Neuronal stem cell (in vitro differentiated cells): Measurements from ENCODE around the gene SERPINH1.

Source experiments
- DNase-seq: peaks from one replicate; pipeline ENCODE4 v3.0.0-alpha.2; 2013; ENCODE audit warnings: low spot score
- H2AFZ ChIP-seq: one replicate; pipeline ENCODE4 v1.6.1; 2013; ENCODE audit warnings: mild to moderate bottlenecking, low read length, inconsistent platforms
- H2AK5ac ChIP-seq: 2 replicates; pipeline ENCODE4 v1.6.1; 2013; ENCODE audit warnings: low read depth, mild to moderate bottlenecking, inconsistent platforms, low read length, moderate library complexity, mixed read lengths
- H2BK120ac ChIP-seq: 2 replicates; pipeline ENCODE4 v1.6.1; 2013; ENCODE audit warnings: low read depth, mild to moderate bottlenecking, inconsistent platforms, low read length, moderate library complexity, mixed read lengths
- H2BK12ac ChIP-seq: one replicate; pipeline ENCODE4 v1.6.1; 2013; ENCODE audit warnings: low read length, inconsistent platforms
- H2BK15ac ChIP-seq: 2 replicates; pipeline ENCODE4 v1.6.1; 2013; ENCODE audit warnings: mild to moderate bottlenecking, low read length, inconsistent platforms, mixed read lengths
- H2BK5ac ChIP-seq: one replicate; pipeline ENCODE4 v1.6.1; 2013; ENCODE audit warnings: inconsistent platforms, mild to moderate bottlenecking, low read length, moderate library complexity
- H3K14ac ChIP-seq: one replicate; pipeline ENCODE4 v1.6.1; 2013; ENCODE audit warnings: low read length, inconsistent platforms
- H3K18ac ChIP-seq: 2 replicates; pipeline ENCODE4 v1.6.1; 2013; ENCODE audit warnings: low read length, inconsistent platforms
- H3K23ac ChIP-seq: 2 replicates; pipeline ENCODE4 v1.6.1; 2013; ENCODE audit warnings: low read depth, mild to moderate bottlenecking, mixed read lengths, low read length, inconsistent platforms; ENCODE audit not compliant: poor library complexity
- H3K27ac ChIP-seq: replicated peaks from 3 replicates; pipeline ENCODE4 v1.5.1; 2013; ENCODE audit warnings: low read length, inconsistent platforms
- H3K27me3 ChIP-seq, 3 experiments: 2 replicates each; pipeline ENCODE4 v1.6.1; 2013; ENCODE audit warnings: low read length in 3 of 3, mild to moderate bottlenecking in 2 of 3, inconsistent platforms in 1 of 3, low read depth in 1 of 3, mixed read lengths in 1 of 3, moderate library complexity in 1 of 3; ENCODE audit not compliant: control insufficient read depth in 3 of 3, insufficient read depth in 3 of 3
- H3K36me3 ChIP-seq, 2 donors: replicated peaks in 1 of 2; 2 replicates each; pipeline ENCODE4 v1.6.1; 2013; ENCODE audit warnings: low read length in 2 of 2; ENCODE audit not compliant: control insufficient read depth in 2 of 2, insufficient read depth in 2 of 2
- H3K4ac ChIP-seq: 2 replicates; pipeline ENCODE4 v1.6.1; 2013; ENCODE audit warnings: inconsistent platforms, mild to moderate bottlenecking, low read length, moderate library complexity
- H3K4me1 ChIP-seq, 2 donors: 1 replicate in 1 of 2; 2 replicates in 1 of 2; pipeline ENCODE4 v1.6.1; 2013; ENCODE audit warnings: low read length in 2 of 2, low read depth in 1 of 2; ENCODE audit not compliant: control insufficient read depth in 2 of 2, insufficient read depth in 1 of 2
- H3K4me2 ChIP-seq: one replicate; pipeline ENCODE4 v1.6.1; 2013; ENCODE audit warnings: mild to moderate bottlenecking, low read length, inconsistent platforms; ENCODE audit not compliant: insufficient read depth, poor library complexity, severe bottlenecking
- H3K4me3 ChIP-seq, 2 donors: 2 replicates each; pipeline ENCODE4 v1.5.1; 2013; ENCODE audit warnings: low read length in 2 of 2, mild to moderate bottlenecking in 2 of 2, inconsistent platforms in 1 of 2, moderate library complexity in 1 of 2
- H3K79me1 ChIP-seq: one replicate; pipeline ENCODE4 v1.6.1; 2013; ENCODE audit warnings: low read depth, mild to moderate bottlenecking, inconsistent platforms, low read length, moderate library complexity
- H3K9ac ChIP-seq: one replicate; pipeline ENCODE4 v1.6.1; 2013; ENCODE audit warnings: mild to moderate bottlenecking, low read depth, low read length, inconsistent platforms; ENCODE audit not compliant: poor library complexity
- H3K9me3 ChIP-seq, 2 donors: replicated peaks in 1 of 2; 2 replicates each; pipeline versions ENCODE3 to v1.6.1; 2013; ENCODE audit warnings: low read length in 2 of 2, mild to moderate bottlenecking in 2 of 2, inconsistent platforms in 1 of 2, low read depth in 1 of 2, mixed read lengths in 1 of 2, moderate library complexity in 1 of 2; ENCODE audit not compliant: control insufficient read depth in 2 of 2, insufficient read depth in 1 of 2
- H4K8ac ChIP-seq: one replicate; pipeline ENCODE4 v1.6.1; 2013; ENCODE audit warnings: low read depth, mild to moderate bottlenecking, inconsistent platforms, low read length, moderate library complexity
- H4K91ac ChIP-seq: one replicate; pipeline ENCODE4 v1.6.1; 2013; ENCODE audit warnings: low read length, low read depth, mild to moderate bottlenecking, inconsistent platforms; ENCODE audit not compliant: poor library complexity
- WGBS, 2 donors: extraction: QIAGEN DNeasy Blood & Tissue Kit; methylation state at CpG; one replicate each; pipeline ENCODE4 v1.1.7; 2013; ENCODE audit warnings: missing lambda C conversion rate in 2 of 2, mixed read lengths in 1 of 2; ENCODE audit not compliant: insufficient read length in 2 of 2, insufficient replicate concordance in 1 of 2; ENCODE audit errors: extremely low coverage in 2 of 2; 5-methylcytosine and 5-hydroxymethylcytosine counted together

The SERPINH1 gene

GRCh38 chr11:75547617-75548058, 14.4 kb upstream of the SERPINH1 start:
- Histone ChIP-seq H3K23ac (no peak overlapping the region), H2BK5ac (no peak overlapping the region), H2AFZ (peak overlapping the region; percentile 82), H2BK120ac (no peak overlapping the region), H2BK12ac (no peak overlapping the region), H2AK5ac (peak overlapping the region; percentile 72), H3K4me3 (no peak overlapping the region), H4K91ac (peak overlapping the region; percentile 49), H3K14ac (no peak overlapping the region), H4K8ac (peak overlapping the region; percentile 17), H3K9ac (no peak overlapping the region), H2BK15ac (peak overlapping the region; percentile 77), H3K36me3 (no peaks in the 10 kb centered on the region), H3K4me2 (no peak overlapping the region), H3K4me1 (peaks cover 4% of the 10 kb centered on the region in 2 donors), H3K79me1 (no peaks in the 10 kb centered on the region), H3K4ac (peak overlapping the region; percentile 59), H3K27me3 (no peaks in the 10 kb centered on the region), H3K18ac (peak overlapping the region; percentile 89), H3K9me3 (peaks cover 0 to 2% of the 10 kb centered on the region in 2 donors), H3K27ac (no peak overlapping the region)
- DNase-seq: peak; percentile 82
- no CpG with 5 or more reads among the region's 7 CpGs for WGBS, 2 donors

GRCh38 chr11:75548595-75549272, 13.3 kb upstream of the SERPINH1 start:
- Histone ChIP-seq H3K9me3 (peaks cover 0 to 2% of the 10 kb centered on the region in 2 donors), H2BK5ac (no peak overlapping the region), H4K8ac (no peak overlapping the region), H2BK15ac (peak overlapping the region; percentile 60), H2BK120ac (no peak overlapping the region), H3K27me3 (no peaks in the 10 kb centered on the region), H4K91ac (peak overlapping the region; percentile 13), H2AK5ac (peak overlapping the region; percentile 44), H3K36me3 (no peaks in the 10 kb centered on the region), H2AFZ (no peak overlapping the region), H3K18ac (peak overlapping the region; percentile 30), H3K4me2 (no peak overlapping the region), H3K23ac (no peak overlapping the region), H3K9ac (peak overlapping the region; percentile 31), H2BK12ac (no peak overlapping the region), H3K14ac (no peak overlapping the region), H3K4me3 (no peak overlapping the region), H3K4me1 (peaks cover 4% of the 10 kb centered on the region in 2 donors), H3K27ac (no peak overlapping the region), H3K4ac (no peak overlapping the region), H3K79me1 (no peaks in the 10 kb centered on the region)
- WGBS, 2 donors: no CpG with 5 or more reads among the region's 8 CpGs
- DNase-seq: no peak

- no peak overlapping the region for H3K27ac ChIP-seq
- H2BK15ac ChIP-seq: no peak overlapping the region
- no peak overlapping the region for H2BK5ac ChIP-seq
- H2BK12ac ChIP-seq: no peak overlapping the region
- no CpG with 5 or more reads among the region's 5 CpGs for WGBS, 2 donors
- H2AFZ ChIP-seq: no peak overlapping the region
- H3K4me2 ChIP-seq: no peak overlapping the region
- no peak overlapping the region for H3K23ac ChIP-seq
- H3K4me3 ChIP-seq: no peak overlapping the region
- H4K8ac ChIP-seq: no peak overlapping the region
- no peak overlapping the region for H4K91ac ChIP-seq
- H3K14ac ChIP-seq: no peak overlapping the region
- H3K9me3 ChIP-seq: peaks cover 0 to 2% of the 10 kb centered on the region in 2 donors
- no peak overlapping the region for H2AK5ac ChIP-seq
- no peaks in the 10 kb centered on the region for H3K36me3 ChIP-seq
- H3K18ac ChIP-seq: no peak overlapping the region
- H3K9ac ChIP-seq: no peak overlapping the region
- DNase-seq: no peak
- peaks cover 6 to 8% of the 10 kb centered on the region in 2 donors for H3K4me1 ChIP-seq
- no peaks in the 10 kb centered on the region for H3K27me3 ChIP-seq
- no peak overlapping the region for H2BK120ac ChIP-seq
- no peaks in the 10 kb centered on the region for H3K79me1 ChIP-seq
- no peak overlapping the region for H3K4ac ChIP-seq
Observed at GRCh38 chr11:75549370-75549958, 12.6 kb upstream of the SERPINH1 start.

GRCh38 chr11:75553182-75553581, 8.9 kb upstream of the SERPINH1 start:
- H4K91ac ChIP-seq: no peak overlapping the region
- no CpG with 5 or more reads among the region's 6 CpGs for WGBS, 2 donors

More at GRCh38 chr11:75553182-75553581, 8.9 kb upstream of the SERPINH1 start:
- H3K79me1 ChIP-seq: no peaks in the 10 kb centered on the region
- no peak overlapping the region for H4K8ac ChIP-seq
- no peak overlapping the region for H2AFZ ChIP-seq
- H3K27ac ChIP-seq: no peak overlapping the region
- H3K4me3 ChIP-seq: no peak overlapping the region
- H3K23ac ChIP-seq: no peak overlapping the region
- H3K4ac ChIP-seq: no peak overlapping the region
- no peak overlapping the region for H2BK5ac ChIP-seq
- peaks cover 0 to 2% of the 10 kb centered on the region in 2 donors for H3K9me3 ChIP-seq
- H3K18ac ChIP-seq: peak overlapping the region; percentile 42
- H2BK120ac ChIP-seq: no peak overlapping the region
- H3K9ac ChIP-seq: no peak overlapping the region
- peak overlapping the region; percentile 31 for H2AK5ac ChIP-seq
- no peak overlapping the region for H3K4me2 ChIP-seq
- no peak for DNase-seq
- H2BK15ac ChIP-seq: no peak overlapping the region
- no peaks in the 10 kb centered on the region for H3K27me3 ChIP-seq
- no peaks in the 10 kb centered on the region for H3K36me3 ChIP-seq
- H3K4me1 ChIP-seq: peaks cover 11 to 22% of the 10 kb centered on the region in 2 donors
- H3K14ac ChIP-seq: no peak overlapping the region
- H2BK12ac ChIP-seq: peak overlapping the region; percentile 19
